Tibial artery (tissue), 4 donors: ENCODE data around the gene MPC1L.

Experiments
- DNase-seq, 2 donors: peaks; one replicate each; pipeline ENCODE4 v3.0.0-alpha.2; 2019
- H3K27ac ChIP-seq, 2 donors: fragments of 200-600 bp; sonication (generic) in 1 of 2; 1 replicate in 1 of 2; 2 replicates in 1 of 2; pipeline ENCODE4 v1.5.1; 2018 to 2019; ENCODE audit warnings: mild to moderate bottlenecking in 1 of 2
- H3K27me3 ChIP-seq, 2 donors: fragments of 200-600 bp; sonication (generic) in 1 of 2; one replicate each; pipeline versions ENCODE4 v1.5.1 to v1.6.0; 2016 to 2019
- H3K36me3 ChIP-seq, 3 donors: fragments of 200-600 bp; sonication (generic) in 2 of 3; one replicate each; pipeline ENCODE4 v1.5.1; 2016 to 2019; ENCODE audit warnings: mild to moderate bottlenecking in 2 of 3
- H3K4me1 ChIP-seq, 4 donors: fragments of 200-600 bp; sonication (generic) in 2 of 4; 1 replicate in 3 of 4; 2 replicates in 1 of 4; pipeline ENCODE4 v1.5.1; 2016 to 2019
- H3K4me3 ChIP-seq, 2 donors: fragments of 200-600 bp; sonication (generic) in 1 of 2; 1 replicate in 1 of 2; 2 replicates in 1 of 2; pipeline ENCODE4 v1.5.1; 2018 to 2019; ENCODE audit warnings: mild to moderate bottlenecking in 2 of 2
- H3K9me3 ChIP-seq, 3 donors: fragments of 200-600 bp; sonication (generic) in 1 of 3; one replicate each; pipeline ENCODE4 v1.5.1; 2016 to 2019
- CTCF ChIP-seq, 2 experiments: fragments of 200-600 bp in 1 of 2; fragments of 450-650 bp in 1 of 2; IDR thresholded peaks; one replicate each; pipeline ENCODE4 v1.5.1; 2017 to 2019; ENCODE audit warnings: antibody characterized with exemption in 2 of 2, mild to moderate bottlenecking in 1 of 2, moderate library complexity in 1 of 2
- intact Hi-C: fragments of 100-400 bp; cut with DNase I; formaldehyde crosslinking; loops from one replicate; pipeline ENCODE4 v1.15.0; 2023; ENCODE audit warnings: low total_unique reads

Gene MPC1L

GRCh38 chrX:40637687-40638086 lies 14.5 kb downstream of the MPC1L start:
- H3K27me3 ChIP-seq: no peaks in the 10 kb centered on the region
- H3K27ac ChIP-seq: no peak overlapping the region
- H3K4me1 ChIP-seq: peaks cover 0 to 17% (median 0%) of the 10 kb centered on the region in 4 donors
- H3K9me3 ChIP-seq: no peaks in the 10 kb centered on the region
- H3K4me3 ChIP-seq: no peak overlapping the region
- no peak for TF ChIP-seq CTCF (IDR thresholded peaks at IDR 0.05)
- no peak for DNase-seq
- intact Hi-C loops: no loop called here
- peaks cover 22 to 55% (median 32%) of the 10 kb centered on the region in 3 donors for H3K36me3 ChIP-seq

GRCh38 chrX:40644176-40644575 lies 20.9 kb downstream of the MPC1L start:
- Histone ChIP-seq H3K9me3 (no peaks in the 10 kb centered on the region), H3K4me1 (peaks cover 0 to 47% (median 16%) of the 10 kb centered on the region in 4 donors), H3K4me3 (peak overlapping the region; percentile 38 to 47), H3K36me3 (peaks cover 0 to 8% (median 0%) of the 10 kb centered on the region in 3 donors), H3K27ac (peak overlapping the region; percentile 50 to 73), H3K27me3 (no peaks in the 10 kb centered on the region)
- intact Hi-C loops: no loop called here
- TF ChIP-seq CTCF (IDR thresholded peaks at IDR 0.05): no peak
- DNase-seq: no peak

- intact Hi-C loops: no loop called here
- no peak for TF ChIP-seq CTCF (IDR thresholded peaks at IDR 0.05)
- Histone ChIP-seq H3K27me3 (no peaks in the 10 kb centered on the region), H3K4me3 (peak overlapping the region; percentile 38 to 47), H3K36me3 (peaks cover 0 to 3% (median 0%) of the 10 kb centered on the region in 3 donors), H3K27ac (peak overlapping the region; percentile 50 to 73), H3K4me1 (peaks cover 0 to 47% (median 16%) of the 10 kb centered on the region in 4 donors), H3K9me3 (no peaks in the 10 kb centered on the region)
- peak; percentile 56 to 71 for DNase-seq
These were observed 21.7 kb downstream of the MPC1L start for GRCh38 chrX:40644821-40645358.

- intact Hi-C loops: no loop called here
- Histone ChIP-seq H3K36me3 (no peaks in the 10 kb centered on the region), H3K4me1 (peaks cover 0 to 44% (median 16%) of the 10 kb centered on the region in 4 donors), H3K4me3 (peak overlapping the region; percentile 95), H3K27me3 (no peaks in the 10 kb centered on the region), H3K9me3 (no peaks in the 10 kb centered on the region), H3K27ac (peak overlapping the region; percentile 87 to 89)
- no peak for TF ChIP-seq CTCF (IDR thresholded peaks at IDR 0.05)
- DNase-seq: peak; percentile 22 to 74
These were observed 23.5 kb downstream of the MPC1L start for GRCh38 chrX:40646489-40647306.

- intact Hi-C loops: no loop called here
- TF ChIP-seq CTCF (IDR thresholded peaks at IDR 0.05): no peak
- peak; percentile 86 to 95 for DNase-seq
- Histone ChIP-seq H3K36me3 (no peaks in the 10 kb centered on the region), H3K27me3 (no peaks in the 10 kb centered on the region), H3K4me1 (peaks cover 0 to 36% (median 16%) of the 10 kb centered on the region in 4 donors), H3K9me3 (no peaks in the 10 kb centered on the region), H3K4me3 (peak within 1 kb of the TSS; percentile 95), H3K27ac (peak within 1 kb of the TSS; percentile 87 to 89)
These were observed 24.3 kb downstream of the MPC1L start, which contains the start of gene CXorf38 for GRCh38 chrX:40647307-40648197. CXorf38 (minus strand) TSS chrX:40647561; CDS start chrX:40647520, 41 bp downstream.
